Neural progenitor cell (in vitro differentiated cells): ENCODE measurements around the gene NKG7.

Source experiments
- EZH2 ChIP-seq: fragments of 200-600 bp; sonication (generic); IDR thresholded peaks from 2 replicates; pipeline ENCODE4 v1.6.1; 2017; ENCODE audit warnings: antibody characterized with exemption, mild to moderate bottlenecking, moderate library complexity
- EZH2phosphoT487 ChIP-seq: fragments of 200-600 bp; sonication (generic); IDR thresholded peaks from 2 replicates; pipeline ENCODE4 v1.6.1; 2017; ENCODE audit warnings: antibody characterized with exemption
- TF ChIP-seq, protein P1 (sequence below): fragments of 200-600 bp; sonication (generic); IDR thresholded peaks from 2 replicates; pipeline ENCODE4 v1.5.1; 2017; ENCODE audit warnings: antibody characterized with exemption, mild to moderate bottlenecking

DNA sequence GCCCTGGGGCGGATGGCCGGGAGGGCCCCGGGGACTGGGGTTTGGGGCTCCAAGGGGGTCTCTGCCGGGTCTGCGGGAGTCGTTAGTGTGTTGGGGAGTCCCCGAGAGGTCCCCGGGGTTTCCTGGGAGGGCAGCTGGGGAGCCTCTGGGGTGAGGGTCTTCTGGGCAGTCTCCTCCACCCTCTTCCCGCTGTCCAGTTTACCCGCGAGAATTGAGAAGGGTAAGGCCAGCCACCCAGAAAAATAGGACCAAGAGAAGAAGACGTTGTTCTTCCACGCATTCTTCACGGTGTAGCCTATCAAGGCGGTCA lies 5.2 kb downstream of the NKG7 start:
- TF ChIP-seq, protein P1, sequence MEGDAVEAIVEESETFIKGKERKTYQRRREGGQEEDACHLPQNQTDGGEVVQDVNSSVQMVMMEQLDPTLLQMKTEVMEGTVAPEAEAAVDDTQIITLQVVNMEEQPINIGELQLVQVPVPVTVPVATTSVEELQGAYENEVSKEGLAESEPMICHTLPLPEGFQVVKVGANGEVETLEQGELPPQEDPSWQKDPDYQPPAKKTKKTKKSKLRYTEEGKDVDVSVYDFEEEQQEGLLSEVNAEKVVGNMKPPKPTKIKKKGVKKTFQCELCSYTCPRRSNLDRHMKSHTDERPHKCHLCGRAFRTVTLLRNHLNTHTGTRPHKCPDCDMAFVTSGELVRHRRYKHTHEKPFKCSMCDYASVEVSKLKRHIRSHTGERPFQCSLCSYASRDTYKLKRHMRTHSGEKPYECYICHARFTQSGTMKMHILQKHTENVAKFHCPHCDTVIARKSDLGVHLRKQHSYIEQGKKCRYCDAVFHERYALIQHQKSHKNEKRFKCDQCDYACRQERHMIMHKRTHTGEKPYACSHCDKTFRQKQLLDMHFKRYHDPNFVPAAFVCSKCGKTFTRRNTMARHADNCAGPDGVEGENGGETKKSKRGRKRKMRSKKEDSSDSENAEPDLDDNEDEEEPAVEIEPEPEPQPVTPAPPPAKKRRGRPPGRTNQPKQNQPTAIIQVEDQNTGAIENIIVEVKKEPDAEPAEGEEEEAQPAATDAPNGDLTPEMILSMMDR: no peak
- TF ChIP-seq EZH2phosphoT487 (no peak), EZH2 (no peak)
